PFSK-1 (cell line): ENCODE results near the gene PRKN.

ENCODE experiments used
- POLR2AphosphoS5 ChIP-seq: IDR thresholded peaks from 2 replicates; pipeline ENCODE4 v1.6.1; 2012; ENCODE audit warnings: low read depth, mild to moderate bottlenecking, control low read depth, low read length, moderate library complexity
- REST ChIP-seq, 2 experiments: IDR thresholded peaks; 2 replicates each; pipeline versions ENCODE4 v1.6.1 to v1.8.0; 2011 to 2012; ENCODE audit warnings: low read depth in 2 of 2, low read length in 2 of 2, control low read depth in 1 of 2, inconsistent platforms in 1 of 2, mild to moderate bottlenecking in 1 of 2, moderate library complexity in 1 of 2; ENCODE audit not compliant: insufficient read depth in 1 of 2
- SIN3A ChIP-seq: IDR thresholded peaks from 2 replicates; pipeline ENCODE4 v1.6.1; 2012; ENCODE audit warnings: mild to moderate bottlenecking, low read length, moderate library complexity, borderline replicate concordance; ENCODE audit not compliant: insufficient read depth

- TF ChIP-seq REST (IDR thresholded peaks at IDR 0.05; ENCODE audit: insufficient read depth in 1 of 2, low read depth in 2 of 2, low read length in 2 of 2) (no peak), POLR2AphosphoS5 (no peak), SIN3A (no peak)
Observed at GRCh38 chr6:161921602-161922395, 805.8 kb downstream of the PRKN start.
